ENCODE data around the gene CHRNB4.

Gene CHRNB4

GRCh38 chr15:78634210-78635145 is 6.5 kb downstream of the CHRNB4 start:
- no peak for DNase-seq (ENCODE audit: low read depth in 2 of 2, low spot score in 1 of 2)

- DNase-seq (ENCODE audit: low read depth in 2 of 2, low spot score in 1 of 2), result no peak
These were observed 7.7 kb downstream of the CHRNB4 start for GRCh38 chr15:78633348-78633747.

GRCh38 chr15:78630886-78631633 is 9.9 kb downstream of the CHRNB4 start:
- DNase-seq (ENCODE audit: low read depth in 2 of 2, low spot score in 1 of 2), result no peak

- DNase-seq (ENCODE audit: low read depth in 2 of 2, low spot score in 1 of 2), result no peak
These were observed 11.3 kb downstream of the CHRNB4 start for GRCh38 chr15:78629716-78630065.

- no peak for DNase-seq (ENCODE audit: low read depth in 2 of 2, low spot score in 1 of 2)
These were observed 11.8 kb downstream of the CHRNB4 start for GRCh38 chr15:78629031-78629715.

- DNase-seq (ENCODE audit: low read depth in 2 of 2, low spot score in 1 of 2), result no peak
These were observed 12.8 kb downstream of the CHRNB4 start for GRCh38 chr15:78628227-78628626.

- no peak for DNase-seq (ENCODE audit: low read depth in 2 of 2, low spot score in 1 of 2)
These were observed 13.7 kb downstream of the CHRNB4 start for GRCh38 chr15:78627348-78627747.

- no peak for DNase-seq (ENCODE audit: low read depth in 2 of 2, low spot score in 1 of 2)
These were observed 14.5 kb downstream of the CHRNB4 start for GRCh38 chr15:78626381-78626995.

GRCh38 chr15:78625606-78626280 is 15.3 kb downstream of the CHRNB4 start:
- DNase-seq (ENCODE audit: low read depth in 2 of 2, low spot score in 1 of 2), result no peak

- no peak for DNase-seq (ENCODE audit: low read depth in 2 of 2, low spot score in 1 of 2)
These were observed 16.1 kb downstream of the CHRNB4 start for GRCh38 chr15:78624651-78625590.

- DNase-seq (ENCODE audit: low read depth in 2 of 2, low spot score in 1 of 2), result no peak
These were observed 17.1 kb downstream of the CHRNB4 start for GRCh38 chr15:78623786-78624497.

GRCh38 chr15:78621810-78622402 is 19.1 kb downstream of the CHRNB4 start:
- no peak for DNase-seq (ENCODE audit: low read depth in 2 of 2, low spot score in 1 of 2)

GRCh38 chr15:78620527-78621421 is 20.2 kb downstream of the CHRNB4 start, which contains the start of gene CHRNA3:
Gene CHRNA3 (minus strand): TSS chr15:78620996. CDS start chr15:78620794, 202 bp downstream.
- DNase-seq (ENCODE audit: low read depth in 2 of 2, low spot score in 1 of 2), result no peak

- DNase-seq (ENCODE audit: low read depth in 2 of 2, low spot score in 1 of 2), result no peak
These were observed 20.9 kb downstream of the CHRNB4 start for GRCh38 chr15:78620021-78620526.

- no peak for DNase-seq (ENCODE audit: low read depth in 2 of 2, low spot score in 1 of 2)
These were observed 21.7 kb downstream of the CHRNB4 start for GRCh38 chr15:78619022-78619950.

- DNase-seq (ENCODE audit: low read depth in 2 of 2, low spot score in 1 of 2), result peak; percentile 48 to 85
These were observed 22.5 kb downstream of the CHRNB4 start for GRCh38 chr15:78618490-78618934.
